ENCODE results near the gene ZNF385B.

GRCh38 chr2:179654806-179655205 lies 206.6 kb downstream of the ZNF385B start:
- no peak for TF ChIP-seq CTCF (IDR thresholded peaks at IDR 0.05; ENCODE audit: insufficient read depth, low read length, poor library complexity, severe bottlenecking)
- no peak for TF ChIP-seq EZH2phosphoT487 (conservative IDR thresholded peaks at IDR 0.05; ENCODE audit: low read length)
